H9 (cell line): ENCODE results near the gene GCHFR. TPM values are rescaled to one million over a fixed set of nuclear protein-coding genes. Genes with fewer than 3 reads are reported as not detected.
A peak's percentile ranks its signal among the peaks of the same experiment; 100 is the strongest.

Experiments used
- DNase-seq: peaks from one replicate; pipeline ENCODE4 v3.0.0-alpha.2; 2017
- H2AFZ ChIP-seq: one replicate; pipeline ENCODE4 v1.6.1; 2013; ENCODE audit warnings: mild to moderate bottlenecking, low read length, control low read depth, moderate library complexity
- H2AK5ac ChIP-seq: 2 replicates; pipeline ENCODE4 v1.6.1; 2013; ENCODE audit warnings: low read length, control low read depth, mixed read lengths; ENCODE audit not compliant: insufficient read length
- H2BK120ac ChIP-seq: one replicate; pipeline ENCODE4 v1.6.1; 2013; ENCODE audit warnings: low read depth, mild to moderate bottlenecking, low read length, control low read depth, inconsistent platforms; ENCODE audit not compliant: poor library complexity, severe bottlenecking
- H2BK12ac ChIP-seq: 2 replicates; pipeline ENCODE4 v1.6.1; 2013; ENCODE audit warnings: low read length, control low read depth, mixed read lengths, low read depth; ENCODE audit not compliant: insufficient read length
- H2BK15ac ChIP-seq: 2 replicates; pipeline ENCODE4 v1.6.1; 2013; ENCODE audit warnings: low read depth, low read length, control low read depth
- H2BK20ac ChIP-seq: one replicate; pipeline ENCODE4 v1.6.1; 2013; ENCODE audit warnings: low read depth, mild to moderate bottlenecking, low read length, control low read depth, inconsistent platforms; ENCODE audit not compliant: poor library complexity, severe bottlenecking
- H2BK5ac ChIP-seq: 2 replicates; pipeline ENCODE4 v1.6.1; 2013; ENCODE audit warnings: low read length, control low read depth, mixed read lengths; ENCODE audit not compliant: insufficient read length
- H3K14ac ChIP-seq: 2 replicates; pipeline ENCODE4 v1.6.1; 2013; ENCODE audit warnings: low read length, control low read depth; ENCODE audit not compliant: insufficient read depth
- H3K18ac ChIP-seq: 2 replicates; pipeline ENCODE4 v1.6.1; 2013; ENCODE audit warnings: low read depth, mild to moderate bottlenecking, mixed read lengths, low read length, control low read depth; ENCODE audit not compliant: insufficient read length
- H3K23ac ChIP-seq: 2 replicates; pipeline ENCODE4 v1.6.1; 2013; ENCODE audit warnings: low read length, control low read depth, mixed read lengths, low read depth; ENCODE audit not compliant: insufficient read length
- H3K23me2 ChIP-seq: 2 replicates; pipeline ENCODE4 v1.6.1; 2013; ENCODE audit warnings: low read depth, mild to moderate bottlenecking, mixed read lengths, low read length, control low read depth; ENCODE audit not compliant: insufficient read length, poor library complexity, severe bottlenecking
- H3K27ac ChIP-seq: 2 replicates; pipeline ENCODE4 v1.5.1; 2013; ENCODE audit warnings: low read length, control low read depth, mixed read lengths, low read depth; ENCODE audit not compliant: insufficient read length
- H3K27me3 ChIP-seq: 2 replicates; pipeline ENCODE4 v1.6.1; 2013; ENCODE audit warnings: low read length, control low read depth, inconsistent platforms; ENCODE audit not compliant: insufficient read depth
- H3K4ac ChIP-seq: 2 replicates; pipeline ENCODE4 v1.6.1; 2013; ENCODE audit warnings: low read depth, mild to moderate bottlenecking, control low read depth, inconsistent platforms, low read length, moderate library complexity
- H3K4me1 ChIP-seq: 2 replicates; pipeline ENCODE4 v1.6.1; 2013; ENCODE audit warnings: low read length, control low read depth, inconsistent platforms; ENCODE audit not compliant: insufficient read depth
- H3K4me2 ChIP-seq: 2 replicates; pipeline ENCODE4 v1.6.1; 2013; ENCODE audit warnings: low read length, control low read depth, mixed read lengths; ENCODE audit not compliant: insufficient read length, insufficient read depth
- H3K56ac ChIP-seq: 2 replicates; pipeline ENCODE4 v1.6.1; 2013; ENCODE audit warnings: low read depth, mild to moderate bottlenecking, mixed read lengths, low read length, control low read depth; ENCODE audit not compliant: insufficient read length
- H3K79me1 ChIP-seq: 2 replicates; pipeline ENCODE4 v1.6.1; 2013; ENCODE audit warnings: low read depth, mild to moderate bottlenecking, moderate library complexity, low read length, control low read depth, inconsistent platforms; ENCODE audit not compliant: insufficient read depth, poor library complexity, severe bottlenecking
- H3K79me2 ChIP-seq: 2 replicates; pipeline ENCODE4 v1.6.1; 2013; ENCODE audit warnings: low read length, control low read depth, inconsistent platforms; ENCODE audit not compliant: insufficient read depth
- H3K9ac ChIP-seq: 2 replicates; pipeline ENCODE4 v1.6.1; 2013; ENCODE audit warnings: low read length, control low read depth, mixed read lengths; ENCODE audit not compliant: insufficient read length; ENCODE audit errors: extremely low read depth
- H3K9me3 ChIP-seq: one replicate; pipeline ENCODE4 v1.6.1; 2013; ENCODE audit warnings: low read depth, low read length, inconsistent platforms; ENCODE audit not compliant: control insufficient read depth
- H3T11ph ChIP-seq: one replicate; pipeline ENCODE4 v1.6.1; 2013; ENCODE audit warnings: mild to moderate bottlenecking, low read length, control low read depth, inconsistent platforms
- H4K20me1 ChIP-seq: one replicate; pipeline ENCODE4 v1.6.1; 2013; ENCODE audit not compliant: control insufficient read depth, insufficient read length, insufficient read depth
- H4K5ac ChIP-seq: 2 replicates; pipeline ENCODE4 v1.6.1; 2013; ENCODE audit warnings: low read depth, mild to moderate bottlenecking, mixed read lengths, low read length, control low read depth; ENCODE audit not compliant: insufficient read length
- H4K8ac ChIP-seq: replicated peaks from 2 replicates; pipeline ENCODE4 v1.6.1; 2013; ENCODE audit warnings: low read length, control low read depth, mixed read lengths, low read depth; ENCODE audit not compliant: insufficient read length
- H4K91ac ChIP-seq: 2 replicates; pipeline ENCODE4 v1.6.1; 2013; ENCODE audit warnings: low read depth, mild to moderate bottlenecking, moderate library complexity, mixed read lengths, low read length, control low read depth; ENCODE audit not compliant: insufficient read length
- H3K27ac Mint-ChIP-seq, 3 experiments: 2 replicates in 2 of 3; 3 replicates in 1 of 3; pipeline ENCODE4 v1.8.0; 2020 to 2021; ENCODE audit warnings: mixed read lengths in 3 of 3, mild to moderate bottlenecking in 1 of 3, moderate library complexity in 1 of 3
- H3K27me3 Mint-ChIP-seq: 2 replicates; pipeline ENCODE4 v1.8.0; 2021; ENCODE audit warnings: low read depth, mild to moderate bottlenecking, moderate library complexity, mixed read lengths
- H3K36me3 Mint-ChIP-seq, 3 experiments: 2 replicates in 2 of 3; 3 replicates in 1 of 3; pipeline ENCODE4 v1.8.0; 2020 to 2021; ENCODE audit warnings: low read depth in 3 of 3, mixed read lengths in 3 of 3; ENCODE audit not compliant: insufficient read depth in 1 of 3
- H3K4me1 Mint-ChIP-seq, 2 experiments: 2 replicates each; pipeline ENCODE4 v1.8.0; 2020; ENCODE audit warnings: mixed read lengths in 2 of 2
- H3K4me3 Mint-ChIP-seq, 2 experiments: 2 replicates in 1 of 2; 3 replicates in 1 of 2; pipeline ENCODE4 v1.8.0; 2020 to 2021; ENCODE audit warnings: mild to moderate bottlenecking in 2 of 2, mixed read lengths in 2 of 2, moderate library complexity in 1 of 2
- H3K9me3 Mint-ChIP-seq, 2 experiments: 2 replicates in 1 of 2; 3 replicates in 1 of 2; pipeline ENCODE4 v1.8.0; 2020; ENCODE audit warnings: mild to moderate bottlenecking in 2 of 2, mixed read lengths in 2 of 2, moderate library complexity in 1 of 2
- WGBS: extraction: QIAGEN DNeasy Blood & Tissue Kit; methylation state at CpG from one replicate; pipeline ENCODE4 v1.1.7; 2013; ENCODE audit warnings: missing lambda C conversion rate, low lambda C conversion rate, mixed read lengths; ENCODE audit not compliant: insufficient read length; ENCODE audit errors: extremely low coverage; 5-methylcytosine and 5-hydroxymethylcytosine counted together
- total RNA-seq: library from RNA; stranded (reverse); gene quantifications from 2 replicates; pipeline ENCODE4 v1.2.1, GENCODE V29; 2021
- TF ChIP-seq, protein P1 (sequence below): fragments of 200-600 bp; sonication (generic); conservative IDR thresholded peaks from 3 replicates; pipeline ENCODE4 v1.8.0; 2021; ENCODE audit warnings: antibody characterized with exemption, mild to moderate bottlenecking

Gene GCHFR
- total RNA-seq, 1 experiment from 2014 or later, result 37.0 TPM

DNA sequence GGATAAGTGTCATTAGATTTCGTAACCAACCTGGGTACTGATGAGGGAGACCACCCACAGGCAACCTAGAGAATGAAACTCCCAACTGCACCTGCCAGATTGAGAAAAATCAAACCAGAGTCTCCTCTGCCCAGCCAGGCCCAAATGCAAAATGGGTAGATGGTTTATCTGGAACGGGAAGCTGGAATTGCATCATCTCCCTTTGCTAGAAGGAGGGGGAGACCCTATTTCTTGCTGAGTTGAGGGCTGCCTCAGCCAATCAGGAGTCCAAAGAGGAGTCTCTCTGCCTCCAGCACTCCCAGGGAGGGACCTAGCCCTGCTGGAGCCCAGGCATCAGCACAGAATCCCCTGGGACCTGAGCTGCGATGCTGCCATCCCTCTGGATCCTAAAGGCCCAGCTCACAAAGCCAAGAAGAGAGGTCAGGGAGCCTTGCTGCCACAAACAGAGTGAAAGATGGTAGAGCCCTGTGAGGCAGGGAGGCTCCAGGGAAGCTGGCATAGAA, 16.9 kb upstream of the GCHFR start:
- Histone ChIP-seq H4K20me1 (no peaks in the 10 kb centered on the region), H3K9me3 (no peaks in the 10 kb centered on the region), H3K56ac (no peak overlapping the region), H2AK5ac (no peak overlapping the region), H3K4me1 (no peaks in the 10 kb centered on the region), H2BK5ac (no peak overlapping the region), H3K18ac (no peak overlapping the region), H3K23me2 (no peaks in the 10 kb centered on the region), H4K8ac (no peak overlapping the region), H4K5ac (no peak overlapping the region), H3K9ac (no peak overlapping the region), H2BK15ac (no peak overlapping the region), H3K79me2 (no peaks in the 10 kb centered on the region), H2BK12ac (no peak overlapping the region), H3T11ph (no peak overlapping the region), H2AFZ (no peak overlapping the region), H2BK20ac (no peak overlapping the region), H3K79me1 (no peaks in the 10 kb centered on the region), H2BK120ac (no peak overlapping the region), H3K4me2 (no peak overlapping the region), H3K23ac (no peak overlapping the region), H3K27ac (no peak overlapping the region), H3K14ac (no peak overlapping the region), H4K91ac (no peak overlapping the region), H3K27me3 (no peaks in the 10 kb centered on the region), H3K4ac (no peak overlapping the region)
- H3K9me3 Mint-ChIP-seq, result no peaks in the 10 kb centered on the region
- no peak for DNase-seq
- H3K4me1 Mint-ChIP-seq, result peaks cover 2 to 9% of the 10 kb centered on the region in 2 experiments; a peak in 3 of 4 replicates
- peaks cover 5 to 34% (median 26%) of the 10 kb centered on the region in 3 experiments; a peak in 5 of 7 replicates for H3K36me3 Mint-ChIP-seq
- H3K27ac Mint-ChIP-seq, result peak overlapping the region in 2 of 3 experiments; percentile 27 to 51; a peak in 1 of 7 replicates
- H3K4me3 Mint-ChIP-seq, result no peak overlapping the region
- TF ChIP-seq, protein P1, sequence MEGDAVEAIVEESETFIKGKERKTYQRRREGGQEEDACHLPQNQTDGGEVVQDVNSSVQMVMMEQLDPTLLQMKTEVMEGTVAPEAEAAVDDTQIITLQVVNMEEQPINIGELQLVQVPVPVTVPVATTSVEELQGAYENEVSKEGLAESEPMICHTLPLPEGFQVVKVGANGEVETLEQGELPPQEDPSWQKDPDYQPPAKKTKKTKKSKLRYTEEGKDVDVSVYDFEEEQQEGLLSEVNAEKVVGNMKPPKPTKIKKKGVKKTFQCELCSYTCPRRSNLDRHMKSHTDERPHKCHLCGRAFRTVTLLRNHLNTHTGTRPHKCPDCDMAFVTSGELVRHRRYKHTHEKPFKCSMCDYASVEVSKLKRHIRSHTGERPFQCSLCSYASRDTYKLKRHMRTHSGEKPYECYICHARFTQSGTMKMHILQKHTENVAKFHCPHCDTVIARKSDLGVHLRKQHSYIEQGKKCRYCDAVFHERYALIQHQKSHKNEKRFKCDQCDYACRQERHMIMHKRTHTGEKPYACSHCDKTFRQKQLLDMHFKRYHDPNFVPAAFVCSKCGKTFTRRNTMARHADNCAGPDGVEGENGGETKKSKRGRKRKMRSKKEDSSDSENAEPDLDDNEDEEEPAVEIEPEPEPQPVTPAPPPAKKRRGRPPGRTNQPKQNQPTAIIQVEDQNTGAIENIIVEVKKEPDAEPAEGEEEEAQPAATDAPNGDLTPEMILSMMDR, result no peak
- H3K27me3 Mint-ChIP-seq, result no peaks in the 10 kb centered on the region
- no CpG with 5 or more reads among the region's 3 CpGs for WGBS
